Measurements from ENCODE around the gene CNIH4.
"Not testable (repeated sequence)": the region's sequence is repeated elsewhere in the genome, so short reads cannot be mapped to it uniquely, and the experiment has no call there.

Gene CNIH4

DNA sequence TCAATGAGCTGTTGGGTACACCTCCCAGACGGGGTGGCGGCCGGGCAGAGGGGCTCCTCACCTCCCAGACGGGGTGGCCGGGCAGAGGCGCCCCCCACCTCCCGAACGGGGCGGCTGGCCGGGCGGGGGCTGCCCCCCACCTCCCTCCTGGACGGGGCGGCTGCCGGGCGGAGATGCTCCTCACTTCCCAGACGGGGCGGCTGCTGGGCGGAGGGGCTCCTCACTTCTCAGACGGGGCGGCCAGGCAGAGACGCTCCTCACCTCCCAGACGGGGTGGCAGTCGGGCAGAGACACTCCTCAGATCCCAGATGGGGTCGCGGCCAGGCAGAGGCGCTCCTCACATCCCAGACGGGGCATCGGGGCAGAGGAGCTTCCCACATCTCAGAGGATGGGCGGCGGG, 7.0 kb upstream of the CNIH4 start:
- DNase-seq (ENCODE audit: low spot score), result not testable (repeated sequence)

DNA sequence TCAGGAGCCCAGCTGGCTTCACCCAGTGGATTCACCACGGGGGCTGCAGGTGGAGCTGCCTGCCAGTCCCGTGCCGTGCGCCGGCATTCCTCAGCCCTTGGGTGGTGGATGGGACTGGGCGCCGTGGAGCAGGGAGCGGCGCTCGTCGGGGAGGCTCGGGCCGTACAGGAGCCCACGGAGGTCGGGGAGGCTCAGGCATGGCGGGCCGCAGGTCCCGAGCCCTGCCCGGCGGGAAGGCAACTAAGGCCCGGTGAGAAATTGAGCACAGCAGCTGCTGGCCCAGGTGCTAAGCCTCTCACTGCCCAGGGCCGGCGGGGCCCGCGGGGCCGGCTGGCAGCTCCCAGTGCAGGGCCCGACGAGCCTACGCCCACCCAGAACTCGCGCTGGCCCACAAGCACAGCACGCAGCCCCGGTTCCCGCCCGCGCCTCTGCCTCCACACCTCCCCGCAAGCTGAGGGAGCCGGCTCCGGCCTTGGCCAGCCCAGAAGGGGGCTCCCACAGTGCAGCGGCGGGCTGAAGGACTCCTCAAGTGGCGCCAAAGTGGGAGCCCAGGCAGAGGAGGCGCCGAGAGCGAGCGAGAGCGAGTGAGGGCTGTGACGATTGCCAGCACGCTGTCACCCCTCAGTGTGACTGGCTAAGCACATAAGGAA, 4.1 kb upstream of the CNIH4 start:
- DNase-seq (ENCODE audit: low spot score), result not testable (repeated sequence)

DNA sequence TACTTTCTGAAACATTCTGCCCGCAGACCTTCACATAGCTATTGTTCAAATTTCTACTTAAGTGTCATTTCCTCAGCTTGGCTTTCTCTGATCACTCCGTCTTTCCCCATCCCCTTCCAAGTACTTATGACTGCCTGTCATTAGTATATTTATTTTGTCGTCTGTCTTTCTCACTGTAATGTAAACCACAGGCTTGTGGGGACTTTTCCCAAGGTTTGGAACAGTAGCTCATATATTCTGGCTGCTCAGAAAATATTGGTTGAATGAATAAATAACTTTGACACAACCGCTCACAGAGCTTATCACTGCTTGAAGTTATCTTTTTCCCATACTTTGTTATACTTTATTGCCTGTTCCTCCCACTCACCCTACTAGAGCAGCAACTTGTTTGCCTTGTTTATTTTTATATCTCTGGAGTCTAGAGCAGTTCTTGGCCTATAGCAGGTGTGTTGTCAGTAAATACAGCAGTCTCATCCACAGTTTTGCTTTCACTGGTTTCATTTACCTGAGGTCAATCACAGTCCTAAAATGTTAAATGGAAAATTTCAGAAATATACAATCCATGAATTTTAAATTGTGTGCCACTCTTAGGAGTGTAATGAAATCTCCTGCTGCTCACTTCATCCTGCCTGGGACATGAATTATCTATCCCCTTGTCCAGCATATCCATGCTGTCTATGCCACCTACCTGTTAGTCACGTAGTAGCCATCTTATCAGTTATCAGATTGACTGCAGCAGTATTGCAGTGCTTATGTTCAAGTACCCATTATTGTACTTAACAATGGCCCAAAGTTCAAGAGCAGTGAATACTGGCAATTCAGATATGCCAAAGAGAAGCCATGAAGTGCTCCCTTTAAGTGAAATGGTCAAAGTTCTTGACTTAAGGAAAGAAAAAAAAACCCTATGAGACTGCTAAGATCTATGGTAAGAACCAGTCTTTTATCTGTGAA, 2.4 kb upstream of the CNIH4 start:
- DNase-seq (ENCODE audit: low spot score), result no peak

DNA sequence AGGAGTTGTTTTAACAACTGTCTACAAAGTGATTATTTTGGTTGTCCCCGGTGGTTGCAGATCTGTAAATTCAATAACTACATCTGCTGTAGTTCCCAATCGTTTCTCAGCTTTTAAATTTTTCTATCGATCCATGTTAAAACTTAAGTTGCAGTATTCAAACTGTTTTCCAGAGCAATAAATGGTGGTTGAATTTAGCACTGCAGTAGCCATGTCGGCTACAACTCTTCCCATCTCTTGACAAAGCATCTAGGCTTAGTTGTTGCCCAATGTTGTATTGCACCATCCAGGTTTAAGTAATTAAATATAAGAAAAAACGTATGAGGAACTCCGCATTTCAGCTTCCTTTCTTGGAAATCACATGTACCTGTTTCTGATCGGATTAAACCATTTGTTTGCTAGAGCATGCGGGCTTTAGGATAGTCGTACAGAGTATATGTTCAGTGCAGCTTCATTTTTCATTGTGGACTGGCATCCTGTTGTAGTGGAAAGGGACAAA, 996 bp downstream of the CNIH4 start:
- DNase-seq (ENCODE audit: low spot score), result no peak

DNA sequence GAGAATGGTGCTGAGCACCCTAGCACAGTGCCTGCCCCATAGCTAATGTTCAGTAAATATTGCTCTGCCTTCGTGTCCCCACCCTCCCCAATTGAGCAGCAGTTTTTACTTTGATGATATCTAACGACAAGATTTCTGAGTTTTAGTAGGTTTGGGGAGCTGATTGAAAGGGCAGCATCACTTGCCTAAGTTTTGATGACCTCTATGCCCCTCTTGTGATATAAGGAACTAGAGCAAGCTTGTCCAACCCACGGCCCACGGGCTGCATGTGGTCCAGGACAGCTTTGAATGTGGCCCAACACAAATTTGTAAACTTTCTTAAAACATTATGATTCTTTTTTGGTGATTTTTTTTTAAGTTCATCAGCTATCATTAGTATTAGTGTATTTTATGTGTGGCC, 1.6 kb downstream of the CNIH4 start:
- DNase-seq (ENCODE audit: low spot score), result no peak

DNA sequence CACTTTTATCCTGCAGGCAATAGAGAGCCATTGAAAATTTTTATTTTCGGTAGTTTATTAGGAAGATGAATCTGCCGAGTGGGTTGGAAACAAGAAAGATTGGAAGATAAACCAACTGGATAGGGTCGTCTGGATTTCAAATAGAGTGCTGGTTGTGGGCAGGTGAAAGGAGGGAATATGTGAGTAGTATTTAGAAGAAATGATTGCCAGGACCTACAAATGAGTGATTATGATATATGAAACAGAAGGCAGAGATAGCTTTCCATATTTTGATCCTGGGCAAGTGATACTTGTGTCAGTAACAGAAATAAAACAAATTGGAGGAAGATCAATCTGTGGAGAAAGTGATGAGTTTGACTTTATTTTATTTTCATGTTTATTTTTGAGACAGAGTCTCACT, 2.5 kb downstream of the CNIH4 start:
- DNase-seq (ENCODE audit: low spot score), result no peak

DNA sequence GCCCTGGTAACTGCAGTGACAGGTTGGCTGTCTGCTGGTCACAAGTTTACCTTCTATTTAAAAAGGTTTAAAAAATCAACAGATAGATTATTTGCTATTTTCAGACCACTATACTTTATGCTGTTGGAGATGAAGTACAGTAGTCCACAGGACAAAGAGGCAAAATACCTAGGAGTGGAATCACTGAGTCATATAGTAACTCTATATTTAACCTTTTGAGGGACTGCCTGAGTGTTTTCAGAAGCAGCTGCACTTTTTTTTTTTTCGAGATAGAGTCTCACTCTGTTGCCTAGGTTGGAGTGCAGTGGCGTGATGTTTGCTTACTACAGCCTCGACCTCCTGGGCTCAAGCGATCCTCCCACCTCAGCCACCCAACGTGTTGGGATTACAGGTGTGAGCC, 11.7 kb downstream of the CNIH4 start:
- no peak for DNase-seq (ENCODE audit: low spot score)

DNA sequence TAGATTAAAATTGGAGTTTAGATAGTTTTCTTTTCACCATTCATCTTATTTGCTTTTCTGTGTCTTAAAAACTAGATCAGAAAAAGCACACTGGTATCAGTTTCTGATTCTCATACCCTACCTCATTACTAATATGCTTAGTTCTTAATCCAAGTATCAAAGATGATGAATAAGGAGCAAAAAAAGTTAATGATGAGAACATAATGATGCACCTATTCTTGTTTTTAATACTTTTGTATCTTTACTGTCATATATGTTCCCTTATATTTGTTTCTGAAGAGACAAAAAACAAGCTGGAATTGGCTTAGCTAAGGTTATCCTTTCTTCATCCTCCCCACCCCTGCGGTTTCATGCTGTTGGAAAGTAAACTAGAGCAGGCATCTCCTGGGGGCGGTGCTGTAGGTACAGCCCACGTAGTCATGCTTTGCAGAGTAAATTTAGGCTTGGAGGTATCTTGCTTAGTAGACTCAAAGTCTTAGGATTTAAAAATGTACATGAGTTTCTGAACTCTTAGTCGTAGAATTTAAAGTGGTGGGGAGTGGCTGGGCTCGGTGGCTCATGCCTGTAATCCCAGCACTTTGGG, 16.4 kb downstream of the CNIH4 start:
- no peak for DNase-seq (ENCODE audit: low spot score)

DNA sequence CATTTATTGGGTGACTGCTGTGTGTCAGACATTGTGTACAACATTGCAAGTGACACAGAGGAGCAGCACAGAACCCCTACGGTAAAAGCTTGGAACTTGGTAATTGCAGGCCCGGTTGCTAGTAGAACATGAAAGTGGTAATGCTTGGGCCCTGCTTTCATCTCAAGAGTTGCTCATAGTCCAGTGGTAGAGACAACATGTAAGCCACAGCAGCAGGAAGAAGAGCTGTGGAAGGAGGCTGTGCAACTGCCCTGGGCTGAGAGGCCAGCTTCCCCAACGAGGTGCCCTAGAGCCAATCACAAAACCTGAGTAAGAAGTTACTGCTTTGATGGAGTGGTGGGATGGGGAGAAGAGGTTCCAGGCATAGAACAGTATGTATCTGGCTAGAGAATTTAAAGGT, 18.4 kb downstream of the CNIH4 start:
- DNase-seq (ENCODE audit: low spot score), result no peak

DNA sequence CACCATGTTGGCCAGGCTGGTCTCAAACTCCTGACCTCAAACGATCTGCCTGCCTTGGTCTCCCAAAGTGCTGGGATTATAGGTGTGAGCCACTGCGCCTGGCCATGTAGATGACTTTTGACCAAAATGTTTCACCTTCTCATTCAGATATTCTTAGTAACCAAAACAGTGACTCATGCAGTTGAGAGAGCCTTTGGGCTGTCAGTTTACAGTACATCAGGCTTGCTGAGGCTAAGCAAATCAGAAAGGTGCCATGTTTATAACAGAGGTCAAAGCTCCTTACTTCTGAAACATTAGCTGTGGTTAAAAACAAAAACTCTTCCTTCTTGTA, 21.0 kb downstream of the CNIH4 start:
- peak; percentile 75 for DNase-seq (ENCODE audit: low spot score)

DNA sequence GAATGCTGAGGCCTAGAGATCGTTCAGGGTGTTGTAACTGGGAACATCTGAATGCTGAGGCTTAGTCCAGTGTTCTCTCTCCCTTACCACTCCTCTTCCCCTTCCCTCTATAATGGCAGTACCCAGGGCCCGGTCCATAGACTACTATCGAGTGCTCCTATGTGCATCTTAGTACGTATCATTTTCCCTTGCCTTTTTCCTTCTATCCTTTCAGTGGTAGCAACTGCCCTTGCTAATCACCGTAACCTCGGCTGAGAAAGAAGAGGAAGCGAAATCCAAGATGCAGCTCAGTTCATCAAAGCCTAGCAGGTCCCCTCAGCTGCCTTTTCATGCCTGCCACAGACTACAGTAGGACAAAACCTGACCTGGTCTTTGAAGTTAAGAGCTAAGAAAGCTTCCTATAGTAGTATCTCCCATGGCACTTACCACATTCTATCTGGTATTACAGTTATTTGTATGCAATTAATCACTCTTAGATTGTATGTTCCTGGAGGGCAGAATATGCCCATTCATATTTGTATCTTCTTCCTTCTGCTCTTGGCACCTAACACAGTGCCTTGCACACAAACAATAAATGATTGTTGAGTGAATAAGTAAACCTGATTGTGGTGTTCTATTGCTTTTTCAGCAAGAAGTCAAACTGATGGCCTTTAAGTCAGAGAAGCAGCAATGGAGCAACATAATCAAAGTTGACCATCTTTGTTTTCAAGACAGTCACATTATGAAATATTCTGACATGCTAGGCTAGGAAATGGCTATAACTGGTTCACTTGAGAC, 22.4 kb downstream of the CNIH4 start:
- DNase-seq (ENCODE audit: low spot score), result no peak

DNA sequence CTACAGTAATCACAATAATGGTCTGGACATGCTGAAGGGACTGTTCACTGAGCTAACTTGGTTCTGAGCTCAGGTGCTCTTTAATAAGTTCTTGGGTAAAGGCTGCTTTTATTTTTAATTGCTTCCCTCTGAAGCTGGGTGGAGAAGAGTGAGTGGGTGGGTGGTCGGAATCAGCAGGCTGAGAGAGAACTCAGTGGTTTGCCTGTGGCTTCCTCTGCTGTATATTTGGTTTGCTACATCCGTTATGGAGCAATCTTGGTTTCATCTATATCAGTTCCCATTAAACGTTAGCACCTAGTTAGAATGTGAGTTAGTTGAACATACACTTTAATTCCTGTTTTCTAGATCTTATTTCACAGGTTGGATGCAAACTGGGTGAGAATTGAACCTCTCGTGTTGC, 23.3 kb downstream of the CNIH4 start:
- no peak for DNase-seq (ENCODE audit: low spot score)

DNA sequence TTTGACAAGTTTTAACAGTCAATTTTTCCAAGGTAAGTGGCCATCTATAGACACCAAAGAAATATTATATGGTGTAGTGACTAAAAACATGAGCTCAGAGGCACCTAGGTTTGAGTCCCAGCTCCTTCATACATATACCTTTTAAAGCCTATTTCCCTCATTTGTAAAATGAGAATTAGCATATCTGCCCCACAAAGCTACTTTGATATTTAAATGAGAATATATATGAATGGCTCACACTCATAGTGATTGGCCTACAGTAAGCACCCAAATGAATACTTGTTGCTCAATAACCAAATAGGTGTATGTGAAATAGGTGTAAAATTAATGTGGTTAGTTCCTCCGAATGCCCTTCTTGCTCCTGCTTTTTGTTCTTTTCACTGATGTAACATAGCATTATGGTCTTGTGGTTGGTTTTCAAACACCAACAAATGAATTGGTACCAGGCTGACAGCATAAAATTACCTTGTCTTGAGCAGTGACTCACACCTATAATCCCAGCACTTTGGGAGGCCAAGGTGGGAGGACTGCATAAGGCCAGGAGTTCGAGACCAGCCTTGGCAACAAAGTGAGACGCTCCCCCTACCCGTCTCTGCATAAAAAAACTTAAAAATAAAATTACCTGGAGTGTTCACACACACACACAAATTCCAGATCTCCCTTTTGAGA, 25.3 kb downstream of the CNIH4 start:
- no peak for DNase-seq (ENCODE audit: low spot score)

DNA sequence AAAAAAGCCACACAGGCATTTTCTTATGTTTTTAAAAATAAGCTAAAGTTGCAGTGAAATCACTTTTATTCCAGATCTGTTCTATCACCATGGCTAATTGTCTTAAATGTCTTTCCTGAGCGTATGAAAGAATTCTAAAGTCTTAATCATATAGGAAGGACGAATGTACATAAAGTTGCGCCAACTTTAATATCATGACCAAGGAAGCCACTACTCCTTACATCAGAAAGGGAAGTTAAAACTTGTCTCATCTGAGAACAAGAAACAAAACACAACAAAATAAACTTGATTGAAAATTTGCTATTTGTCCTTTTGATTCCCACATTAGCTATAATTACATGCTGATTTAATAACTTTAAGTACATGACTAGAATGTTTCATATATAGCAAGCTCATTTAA, 26.5 kb downstream of the CNIH4 start:
- no peak for DNase-seq (ENCODE audit: low spot score)

DNA sequence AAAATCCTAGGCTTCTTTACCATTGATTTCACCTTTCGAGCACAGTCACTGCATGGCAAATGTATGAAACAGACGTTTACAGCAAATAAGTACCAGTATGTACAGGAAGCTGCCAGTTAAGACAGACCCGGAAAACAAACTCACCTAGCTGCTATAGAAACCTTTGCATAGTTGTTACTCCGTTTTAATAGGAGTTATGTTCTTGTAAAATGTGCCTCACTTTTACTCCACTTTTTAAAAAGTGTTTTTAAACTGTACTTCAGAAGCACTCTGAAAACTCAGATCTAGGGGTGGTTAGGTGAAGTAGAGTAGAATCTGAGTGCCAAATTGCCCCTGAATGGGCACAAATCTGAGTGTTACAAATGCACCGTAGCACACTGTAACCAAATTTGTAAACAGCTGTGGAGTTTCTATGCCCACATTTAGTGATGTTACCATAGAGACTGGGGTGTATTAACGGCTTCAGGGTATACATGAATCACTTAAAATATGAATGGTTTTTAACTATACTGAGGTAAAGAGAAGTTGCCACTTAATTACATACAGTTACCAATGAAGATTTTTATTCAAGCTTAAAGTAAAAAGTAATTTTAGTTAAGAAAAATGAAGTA, 30.7 kb downstream of the CNIH4 start:
- no peak for DNase-seq (ENCODE audit: low spot score)

DNA sequence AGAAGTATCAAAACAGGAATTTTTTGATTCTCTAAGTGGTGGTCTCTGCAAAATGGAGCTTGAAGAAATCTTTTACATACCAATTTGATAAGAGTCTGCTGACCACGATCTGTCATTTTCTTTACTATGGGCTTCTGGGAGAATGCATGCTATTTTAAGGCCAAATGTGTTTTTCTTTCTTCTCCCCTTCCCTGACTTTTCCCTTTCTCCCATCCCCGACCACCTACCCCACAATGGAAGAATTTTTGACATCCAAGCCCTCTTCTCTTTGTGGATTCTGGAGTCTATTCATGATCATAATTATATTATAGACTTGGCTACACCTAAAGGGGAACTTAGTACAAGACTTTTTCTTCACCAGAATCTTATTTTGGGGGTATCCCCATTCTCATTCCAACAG, 31.3 kb downstream of the CNIH4 start:
- DNase-seq (ENCODE audit: low spot score), result no peak

DNA sequence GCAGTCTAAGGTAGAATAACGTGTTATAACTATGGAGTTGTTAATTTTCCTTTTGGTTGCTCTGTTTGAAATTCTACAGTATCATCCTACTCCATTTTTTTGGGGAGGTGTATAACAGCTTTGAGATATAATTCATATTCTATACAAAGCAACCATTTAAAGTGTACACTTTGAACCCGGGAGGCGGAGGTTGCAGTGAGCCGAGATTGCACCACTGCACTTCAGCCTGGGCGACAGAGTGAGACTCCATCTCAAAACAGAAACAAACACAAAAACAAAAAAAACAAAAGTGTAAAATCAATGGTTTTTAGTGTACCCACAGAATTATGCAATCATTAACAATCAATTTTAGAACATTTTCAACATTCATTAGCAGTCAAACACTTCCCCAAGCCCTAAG, 33.8 kb downstream of the CNIH4 start:
- DNase-seq (ENCODE audit: low spot score), result no peak

DNA sequence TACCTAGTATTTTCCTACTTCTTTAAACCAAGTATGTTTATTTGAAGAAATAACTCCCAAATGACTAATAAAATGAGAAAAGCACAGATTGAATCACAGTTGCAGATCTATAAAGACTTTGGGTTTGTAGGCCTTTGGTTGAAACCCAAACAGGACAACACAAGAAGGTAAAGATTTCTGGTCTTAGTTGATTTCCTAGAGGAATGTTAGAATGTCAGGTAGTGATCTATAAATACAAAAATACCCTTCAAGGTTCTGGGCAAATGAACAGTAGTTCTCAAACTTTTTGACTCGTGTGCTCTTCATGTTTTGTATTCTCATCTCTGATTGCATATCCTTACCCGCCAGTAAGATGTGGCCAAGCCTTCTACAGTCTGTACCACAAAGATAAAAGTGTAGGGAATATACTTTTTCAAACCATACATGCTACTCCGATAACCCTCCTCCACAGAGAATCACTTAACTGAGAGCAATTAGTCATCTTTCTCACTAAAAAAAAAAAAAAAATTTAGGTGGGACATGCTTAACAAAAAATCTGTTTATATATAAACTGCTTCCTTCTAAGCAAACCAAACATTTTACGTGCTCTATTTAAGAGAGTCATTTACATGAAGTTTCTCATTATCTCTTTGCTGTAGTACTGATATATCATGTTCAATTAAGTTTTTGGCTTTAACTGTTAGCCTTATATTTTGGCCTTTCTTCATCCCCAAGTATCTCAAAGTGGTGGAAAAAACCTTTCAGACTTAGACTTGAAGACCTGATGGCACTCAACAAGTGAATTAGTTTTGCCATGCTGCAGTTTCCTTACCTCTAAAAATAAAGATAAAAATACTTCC, 36.0 kb downstream of the CNIH4 start:
- DNase-seq (ENCODE audit: low spot score), result no peak

DNA sequence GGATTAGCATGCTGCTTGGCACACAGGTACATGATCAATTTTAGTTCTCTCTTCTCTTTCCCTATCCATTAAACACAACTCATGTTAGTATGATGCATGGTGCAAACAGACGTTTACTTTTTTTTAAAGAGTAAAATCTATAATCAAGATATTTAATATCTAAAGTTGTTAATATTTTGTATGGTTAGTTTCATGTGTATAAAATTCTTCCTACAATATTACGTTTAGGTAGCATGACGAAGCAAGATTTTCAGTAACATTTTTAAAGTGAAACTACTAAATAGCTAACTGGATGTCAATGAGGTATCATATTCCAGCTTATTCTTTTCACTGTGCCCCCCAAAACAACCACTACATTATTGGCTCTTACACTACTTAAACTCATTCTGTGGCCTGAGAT, 36.6 kb downstream of the CNIH4 start:
- no peak for DNase-seq (ENCODE audit: low spot score)

DNA sequence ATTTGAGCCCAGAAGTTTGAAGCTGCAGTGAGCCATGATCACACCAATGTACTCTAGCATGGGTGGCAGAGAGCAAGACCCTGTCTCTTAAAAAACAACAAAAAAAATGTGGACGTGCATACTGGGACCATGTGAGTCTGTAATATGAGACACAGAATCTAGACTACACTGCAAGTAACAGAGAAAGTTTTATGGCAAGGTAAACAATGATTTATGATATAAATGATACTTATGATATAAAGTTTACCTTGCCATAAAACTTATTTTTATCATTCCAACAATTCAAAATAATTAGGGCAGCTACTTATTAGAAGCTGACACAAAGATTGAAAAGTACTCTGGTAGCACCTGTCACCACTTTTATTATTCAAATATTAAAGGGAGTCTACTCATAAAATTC, 43.2 kb downstream of the CNIH4 start:
- DNase-seq (ENCODE audit: low spot score), result no peak
